BJ (cell line): ENCODE results near the gene IFITM5. TPM values are rescaled to one million over a fixed set of nuclear protein-coding genes. Genes with fewer than 3 reads are reported as not detected.

Experiments used
- CTCF ChIA-PET: fragments of 350-600 bp; formaldehyde crosslinking; extraction: SDS; loops from one replicate; lab custom pipeline; 2021; ENCODE audit warnings: antibody characterized with exemption, inconsistent platforms; lab: Yijun Ruan, JAX
- POLR2A ChIA-PET: fragments of 300-600 bp; sonication (Branson Sonifier 250); formaldehyde crosslinking; extraction: SDS; loops from one replicate; lab custom pipeline; 2021; ENCODE audit warnings: antibody characterized with exemption; lab: Charles Lee
- DNase-seq: peaks from one replicate; pipeline ENCODE4 v3.0.0-alpha.2; 2011; ENCODE audit warnings: low read depth
- H3K27me3 ChIP-seq: 2 replicates; pipeline ENCODE4 v1.6.0; 2011; ENCODE audit warnings: low read length; ENCODE audit not compliant: control insufficient read depth, insufficient read depth
- H3K36me3 ChIP-seq: 2 replicates; pipeline ENCODE4 v1.5.1; 2011; ENCODE audit warnings: low read length; ENCODE audit not compliant: control insufficient read depth, insufficient read depth
- H3K4me3 ChIP-seq: 2 replicates; pipeline ENCODE4 v1.5.1; 2011; ENCODE audit warnings: low read depth, mild to moderate bottlenecking, control low read depth, low read length
- polyA plus RNA-seq: library from polyadenylated mRNA; depleted of rRNA; stranded (reverse); fragments of >200 nt; gene quantifications from 2 replicates; pipeline ENCODE4 v1.2.3, GENCODE V29; 2011; rRNA removed
- small RNA-seq: library from RNA; depleted of rRNA; stranded (forward); fragments of <200 nt; gene quantifications from one replicate; pipeline ENCODE3, GENCODE V24; 2012; ENCODE audit warnings: low replicate concordance, low read depth; ENCODE audit not compliant: insufficient read length
- TF ChIP-seq, protein P1 (sequence below): IDR thresholded peaks from 2 replicates; pipeline ENCODE4 v1.5.1; 2011; ENCODE audit warnings: low read depth, mild to moderate bottlenecking, control low read depth, inconsistent platforms, low read length, moderate library complexity; ENCODE audit not compliant: insufficient read depth

IFITM5 gene
- polyA plus RNA-seq, 1 experiment: not detected

DNA sequence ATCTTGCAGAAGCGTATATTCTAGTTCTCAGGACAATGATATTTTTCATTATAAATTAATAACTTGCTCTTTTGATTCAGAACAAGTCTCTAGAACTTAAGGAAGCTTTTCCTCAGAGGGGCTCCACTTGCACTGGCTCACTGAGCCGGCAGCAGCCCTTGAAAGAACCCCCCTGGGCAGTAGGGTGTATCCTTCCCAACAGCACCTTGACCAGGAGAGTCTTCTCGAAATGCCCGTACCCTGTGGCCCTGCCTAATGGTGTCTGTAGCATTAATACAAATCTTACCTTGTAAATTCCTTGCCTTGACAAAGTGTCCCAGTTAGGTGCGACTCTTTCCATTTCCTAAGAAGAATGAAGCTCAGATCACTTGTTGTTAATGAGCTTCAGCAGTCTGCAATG lies 49.1 kb downstream of the IFITM5 start:
- ChIA-PET CTCF (interaction anchor here (0.6 to 3.9 kb wide), 19 partner anchors 9 to 269 kb away, joined by 3 to 41 read pairs (median 6); partner anchors contain the start of genes IFITM2 and PGGHG), POLR2A (no interaction called here)
- no peaks in the 10 kb centered on the region for H3K27me3 ChIP-seq

GRCh38 chr11:249062-249461 lies 50.3 kb downstream of the IFITM5 start:
- peaks cover 32% of the 10 kb centered on the region for H3K36me3 ChIP-seq
- no peaks in the 10 kb centered on the region for H3K27me3 ChIP-seq
- H3K4me3 ChIP-seq: no peak overlapping the region
- CTCF ChIA-PET: interaction anchor here (1.1 to 3.0 kb wide), 3 partner anchors 11 to 119 kb away, joined by 4 to 18 read pairs (median 10); no protein-coding TSS in a partner anchor
- POLR2A ChIA-PET: no interaction called here
- TF ChIP-seq, protein P1, sequence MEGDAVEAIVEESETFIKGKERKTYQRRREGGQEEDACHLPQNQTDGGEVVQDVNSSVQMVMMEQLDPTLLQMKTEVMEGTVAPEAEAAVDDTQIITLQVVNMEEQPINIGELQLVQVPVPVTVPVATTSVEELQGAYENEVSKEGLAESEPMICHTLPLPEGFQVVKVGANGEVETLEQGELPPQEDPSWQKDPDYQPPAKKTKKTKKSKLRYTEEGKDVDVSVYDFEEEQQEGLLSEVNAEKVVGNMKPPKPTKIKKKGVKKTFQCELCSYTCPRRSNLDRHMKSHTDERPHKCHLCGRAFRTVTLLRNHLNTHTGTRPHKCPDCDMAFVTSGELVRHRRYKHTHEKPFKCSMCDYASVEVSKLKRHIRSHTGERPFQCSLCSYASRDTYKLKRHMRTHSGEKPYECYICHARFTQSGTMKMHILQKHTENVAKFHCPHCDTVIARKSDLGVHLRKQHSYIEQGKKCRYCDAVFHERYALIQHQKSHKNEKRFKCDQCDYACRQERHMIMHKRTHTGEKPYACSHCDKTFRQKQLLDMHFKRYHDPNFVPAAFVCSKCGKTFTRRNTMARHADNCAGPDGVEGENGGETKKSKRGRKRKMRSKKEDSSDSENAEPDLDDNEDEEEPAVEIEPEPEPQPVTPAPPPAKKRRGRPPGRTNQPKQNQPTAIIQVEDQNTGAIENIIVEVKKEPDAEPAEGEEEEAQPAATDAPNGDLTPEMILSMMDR: no peak
- no peak for DNase-seq

More for the DNA sequence above, 49.1 kb downstream of the IFITM5 start:
- TF ChIP-seq, protein P1: no peak
- DNase-seq: no peak
- Histone ChIP-seq H3K36me3 (peaks cover 27% of the 10 kb centered on the region), H3K4me3 (no peak overlapping the region)

Small RNA genes within 50 kb of the gene (small RNA-seq; reads per million reads assigned to genes)
- gene AC136475.6: not detected

Other genes starting within 250 kb of the IFITM5 start
- not detected in 2 replicates for gene SCGB1C1, start 106.4 kb downstream of the IFITM5 start, polyA plus RNA-seq
- 69.5 and 111 TPM in 2 replicates for gene BET1L, start 92.1 kb downstream of the IFITM5 start, polyA plus RNA-seq
- 169 and 242 TPM in 2 replicates for gene RIC8A, start 91.8 kb downstream of the IFITM5 start, polyA plus RNA-seq
- gene SIRT3, start 63.2 kb downstream of the IFITM5 start, polyA plus RNA-seq: 18.8 and 22.2 TPM in 2 replicates
- gene PSMD13, start 62.5 kb downstream of the IFITM5 start, polyA plus RNA-seq: 158 and 187 TPM in 2 replicates
- not detected in 2 replicates for gene NLRP6, start 21.1 kb downstream of the IFITM5 start, polyA plus RNA-seq
- 7.4 and 13.2 TPM in 2 replicates for gene PGGHG, start 10.4 kb downstream of the IFITM5 start, polyA plus RNA-seq
- gene IFITM2, start 8.3 kb upstream of the IFITM5 start, polyA plus RNA-seq: 456 and 813 TPM in 2 replicates
- gene IFITM1, start 14.5 kb upstream of the IFITM5 start, polyA plus RNA-seq: 566 and 660 TPM in 2 replicates
- gene IFITM3, start 21.3 kb upstream of the IFITM5 start, polyA plus RNA-seq: 989 and 1,538 TPM in 2 replicates
- 3.0 and 5.4 TPM in 2 replicates for gene B4GALNT4, start 70.0 kb upstream of the IFITM5 start, polyA plus RNA-seq
- gene PKP3, start 94.7 kb upstream of the IFITM5 start, polyA plus RNA-seq: 0.42 and 0.86 TPM in 2 replicates
- gene SIGIRR, start 115.5 kb upstream of the IFITM5 start, polyA plus RNA-seq: 21.1 and 29.2 TPM in 2 replicates
- not detected in 2 replicates for gene ANO9, start 142.5 kb upstream of the IFITM5 start, polyA plus RNA-seq
- 18.1 and 25.8 TPM in 2 replicates for gene PTDSS2, start 150.8 kb upstream of the IFITM5 start, polyA plus RNA-seq
- gene RNH1, start 207.7 kb upstream of the IFITM5 start, polyA plus RNA-seq: 139 and 260 TPM in 2 replicates
- 50.3 and 90.4 TPM in 2 replicates for gene HRAS, start 236.1 kb upstream of the IFITM5 start, polyA plus RNA-seq
- gene LRRC56, start 238.0 kb upstream of the IFITM5 start, polyA plus RNA-seq: 0.92 and 1.5 TPM in 2 replicates